HG03354 (cell line): Measurements from ENCODE around the gene RNF13.
"Not testable (repeated sequence)": the region's sequence is repeated elsewhere in the genome, so short reads cannot be mapped to it uniquely, and the experiment has no call there.

ENCODE experiments used
- ATAC-seq: cut with Tn5 transposase; IDR thresholded peaks from one replicate; pipeline ENCODE4 v1.9.1; 2021; ENCODE audit warnings: mild to moderate bottlenecking; ENCODE audit not compliant: unreplicated experiment, poor library complexity, severe bottlenecking

RNF13 gene

DNA sequence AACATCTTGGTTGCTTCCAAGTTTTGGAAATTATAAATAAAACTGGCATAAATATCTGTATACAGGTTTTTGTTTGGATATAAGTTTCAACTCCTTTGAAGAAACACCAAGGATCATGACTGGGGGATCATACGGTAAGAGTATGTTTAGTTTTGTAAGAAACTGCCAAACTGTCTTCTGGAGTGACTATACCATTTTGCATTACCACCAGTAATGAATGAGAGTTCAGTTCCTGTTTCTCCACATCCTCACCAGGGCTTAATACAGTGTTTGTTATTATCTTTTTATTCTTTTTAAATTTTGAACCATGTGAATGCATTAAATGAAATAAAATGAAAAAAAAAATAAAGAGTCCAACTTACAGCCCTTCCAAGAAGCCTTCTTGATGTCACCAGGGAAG is 17.0 kb upstream of the RNF13 start:
- ATAC-seq = no peak

DNA sequence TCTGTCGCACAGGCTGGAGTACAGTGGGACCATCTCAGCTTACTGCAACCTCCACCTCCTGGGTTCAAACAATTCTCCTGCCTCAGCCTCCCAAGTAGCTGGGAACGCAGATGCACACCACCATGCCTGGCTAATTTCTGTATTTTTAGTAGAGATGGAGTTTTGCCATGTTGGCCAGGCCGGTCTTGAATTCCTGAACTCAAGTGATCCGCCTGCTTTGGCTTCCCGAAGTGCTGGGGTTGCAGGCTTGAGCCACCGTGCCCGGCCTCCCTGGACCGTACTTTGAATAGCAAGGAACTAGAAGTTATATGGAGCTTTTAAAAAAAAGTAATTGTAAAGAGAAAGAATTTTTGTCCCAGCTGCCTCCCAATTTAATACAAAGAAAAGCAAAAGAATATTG is 12.3 kb upstream of the RNF13 start:
- no peak for ATAC-seq

DNA sequence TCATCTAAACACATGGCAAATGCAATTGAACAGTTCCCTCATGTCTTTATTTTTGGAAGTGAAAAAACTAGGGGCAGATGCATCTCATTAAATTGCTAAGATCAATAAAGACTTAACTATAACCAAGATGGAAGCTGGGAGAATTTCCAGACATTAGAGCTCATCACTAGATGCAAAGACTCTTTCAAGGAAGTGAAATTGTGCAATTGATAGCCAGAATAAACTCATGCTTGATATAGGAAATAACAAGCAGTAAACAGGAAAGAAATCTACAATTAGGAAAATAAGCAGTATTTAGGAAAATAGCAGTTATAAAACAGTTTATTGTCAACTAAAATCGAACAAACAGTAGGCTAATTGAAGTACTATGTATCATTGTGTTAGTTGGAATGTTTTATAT is 11.8 kb upstream of the RNF13 start:
- ATAC-seq = no peak

DNA sequence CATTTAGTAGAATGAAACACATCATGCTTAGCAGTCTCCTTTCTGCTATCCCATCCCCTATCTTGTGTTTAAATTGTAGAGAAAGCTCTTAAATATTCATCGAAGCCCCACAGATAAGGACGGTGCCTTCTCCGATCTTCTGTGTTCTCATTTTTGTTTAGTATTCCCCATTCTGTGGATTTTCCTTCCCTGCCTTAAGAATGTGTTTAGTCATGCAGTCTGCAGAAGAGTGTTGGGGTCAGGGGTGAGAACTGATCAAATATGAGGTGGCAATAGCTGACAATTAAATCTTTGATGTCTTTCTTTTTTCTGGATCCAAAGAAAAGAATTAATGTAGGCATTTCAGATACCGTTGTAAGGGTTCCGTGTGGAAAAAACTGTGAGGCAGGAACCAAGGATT is 11.4 kb upstream of the RNF13 start:
- ATAC-seq = no peak

DNA sequence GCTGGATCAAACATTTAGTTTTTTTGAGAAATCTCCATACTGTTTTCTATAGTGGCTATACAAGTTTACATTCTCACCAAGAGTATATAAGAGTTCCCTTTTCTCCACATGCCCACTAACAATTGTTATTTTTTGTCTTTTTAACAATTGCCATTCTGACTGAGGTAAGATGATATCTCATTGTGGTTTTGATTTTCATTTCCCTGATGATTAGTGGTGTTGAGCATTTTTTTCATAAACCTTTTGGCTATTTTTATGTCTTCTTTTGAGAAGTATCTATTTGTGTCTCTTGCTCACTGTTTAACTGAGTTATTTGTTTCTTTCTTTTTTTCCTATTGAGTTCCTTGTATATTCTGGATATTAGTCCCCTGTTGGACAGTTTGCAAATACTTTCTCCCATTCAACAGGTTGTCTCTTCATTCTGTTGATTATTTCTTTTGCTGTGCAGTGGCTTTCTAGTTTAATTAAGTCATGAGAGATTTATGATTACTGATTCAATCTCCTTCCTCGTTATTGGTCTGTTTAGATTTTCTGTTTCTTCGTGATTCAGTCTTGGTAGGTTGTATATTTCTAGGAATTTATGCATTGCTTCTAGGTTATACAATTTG is 6.7 kb upstream of the RNF13 start:
- ATAC-seq = no peak

- no peak for ATAC-seq
Measured at GRCh38 chr3:149808209-149808829, 4.7 kb upstream of the RNF13 start.

DNA sequence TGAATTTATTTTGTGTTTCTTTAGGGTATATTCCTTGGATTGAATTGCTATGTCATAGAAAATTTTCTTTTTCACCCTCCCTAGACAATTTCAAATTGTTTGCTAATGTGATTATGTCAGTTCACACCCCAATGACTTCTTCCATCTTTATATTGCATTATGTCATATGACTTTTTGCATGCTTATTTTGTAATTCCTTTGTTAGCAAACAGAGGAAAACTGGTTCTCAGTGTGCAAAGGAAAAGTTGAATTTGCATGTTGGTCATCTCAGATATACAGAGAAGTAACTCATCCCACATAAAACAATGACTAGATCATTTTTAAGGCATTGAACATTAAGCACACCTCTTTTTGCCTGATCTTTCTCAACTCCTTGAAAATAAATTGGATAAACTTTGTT is 3.3 kb upstream of the RNF13 start:
- no peak for ATAC-seq

DNA sequence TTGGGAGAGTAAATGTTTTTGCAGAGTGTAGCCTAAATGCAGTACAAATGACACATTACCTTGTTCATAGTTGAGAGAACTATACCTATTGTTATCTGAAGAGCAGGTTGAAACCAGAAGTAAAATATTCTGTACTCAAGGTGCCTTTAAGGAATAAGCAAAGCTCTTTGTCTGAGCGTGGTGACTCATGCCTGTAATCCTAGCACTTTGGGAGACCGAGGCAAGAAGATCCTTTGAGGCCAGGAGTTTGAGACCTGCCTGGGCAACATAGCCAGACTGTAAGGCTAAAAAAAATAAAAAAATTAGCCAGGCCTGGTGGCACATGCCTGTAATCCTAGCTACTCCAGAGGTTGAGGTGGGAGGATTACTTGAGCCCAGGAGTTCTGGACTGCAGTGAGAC is 2.2 kb upstream of the RNF13 start:
- ATAC-seq = no peak

DNA sequence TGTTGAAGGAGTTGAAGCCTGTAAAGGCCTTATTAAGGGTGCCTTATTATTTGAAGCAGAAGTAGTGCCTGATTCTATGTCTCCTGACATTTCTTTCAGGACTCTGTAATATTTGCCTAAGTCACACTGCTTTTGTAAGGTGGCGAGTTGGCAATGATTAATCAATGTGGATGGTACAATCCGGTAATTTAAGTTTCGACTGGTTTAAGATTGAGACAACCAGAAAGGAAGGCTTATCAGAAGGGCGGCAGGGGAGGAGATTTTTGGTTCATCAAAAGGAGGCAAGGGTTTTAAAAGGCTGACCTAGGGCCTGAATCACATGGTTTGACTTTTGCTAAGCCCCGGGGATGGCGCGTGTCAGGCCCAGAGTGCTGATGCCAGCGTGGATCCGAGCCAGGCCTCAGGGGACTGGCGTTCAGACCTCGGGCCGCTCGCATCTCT is 830 bp upstream of the RNF13 start:
- ATAC-seq = no peak

DNA sequence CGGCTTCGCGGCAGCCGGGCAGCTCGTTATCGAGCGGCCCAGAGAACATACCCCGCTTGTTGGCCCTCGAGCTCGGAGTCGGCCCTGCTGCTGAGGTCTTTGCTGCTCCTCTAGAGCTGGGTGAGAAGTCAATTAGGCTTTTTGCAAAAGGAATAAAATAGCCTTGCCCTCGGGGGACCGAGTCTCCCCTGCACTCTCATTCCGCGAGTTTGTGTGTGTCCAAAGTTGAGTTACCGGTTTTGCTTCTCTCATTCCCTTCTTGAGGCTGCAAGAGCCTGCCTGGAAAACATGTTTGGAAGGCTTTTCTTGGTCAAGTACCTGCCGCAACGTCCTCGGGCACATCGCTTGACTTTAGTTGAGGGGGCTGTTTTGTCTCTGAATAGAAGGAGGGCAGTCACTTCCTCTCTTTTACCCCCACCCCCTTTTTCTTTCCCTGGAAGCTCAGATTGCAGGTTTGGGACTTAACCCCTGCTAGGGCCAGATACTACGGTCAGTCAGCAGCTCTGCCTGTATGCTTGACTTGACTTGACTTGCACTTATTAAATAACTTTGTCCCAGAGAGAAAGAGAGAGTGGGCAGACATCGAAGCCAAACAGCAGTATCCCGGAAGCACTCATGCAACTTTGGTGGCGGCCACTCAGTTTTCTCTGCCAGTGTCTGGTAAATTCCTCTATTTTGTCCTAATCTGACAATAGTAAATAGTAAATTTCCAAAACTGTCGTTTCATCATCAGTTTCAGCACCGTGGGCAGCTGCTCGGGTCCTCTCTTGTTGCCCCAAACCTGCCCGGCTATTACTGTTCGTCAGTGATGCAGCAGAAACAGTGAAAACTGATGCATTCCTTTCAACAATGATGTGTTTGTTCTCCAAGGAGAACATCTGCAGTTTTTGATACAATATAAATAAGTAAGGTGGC is 609 bp downstream of the RNF13 start:
- ATAC-seq = peak; percentile 29

GRCh38 chr3:149815321-149815720 is 2.3 kb downstream of the RNF13 start:
- ATAC-seq = no peak

- no peak for ATAC-seq
Measured at GRCh38 chr3:149815728-149816127, 2.7 kb downstream of the RNF13 start.

GRCh38 chr3:149816311-149816710 is 3.3 kb downstream of the RNF13 start:
- ATAC-seq = no peak

DNA sequence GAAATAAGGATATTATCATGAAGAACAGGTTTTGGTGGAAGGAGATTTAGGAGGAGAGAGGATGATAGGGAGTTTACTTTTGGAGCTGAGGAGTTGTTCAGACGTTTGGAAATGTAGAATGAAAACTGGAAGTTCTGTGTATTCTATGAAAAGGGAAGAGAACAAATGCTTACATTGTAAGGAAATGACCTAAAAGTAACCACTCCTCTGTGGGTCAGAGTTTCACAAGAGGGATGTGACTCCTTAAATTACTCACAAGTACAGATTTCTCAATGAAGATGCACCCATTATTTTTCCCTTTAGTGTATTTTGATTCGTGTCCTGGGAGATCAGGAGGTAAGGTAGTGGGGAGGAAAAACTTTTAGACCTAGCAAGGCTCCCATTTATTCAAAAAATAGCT is 4.0 kb downstream of the RNF13 start:
- ATAC-seq = no peak

GRCh38 chr3:149819432-149819831 is 6.4 kb downstream of the RNF13 start:
- ATAC-seq = no peak

- ATAC-seq = no peak
Measured at GRCh38 chr3:149820183-149820582, 7.2 kb downstream of the RNF13 start.

DNA sequence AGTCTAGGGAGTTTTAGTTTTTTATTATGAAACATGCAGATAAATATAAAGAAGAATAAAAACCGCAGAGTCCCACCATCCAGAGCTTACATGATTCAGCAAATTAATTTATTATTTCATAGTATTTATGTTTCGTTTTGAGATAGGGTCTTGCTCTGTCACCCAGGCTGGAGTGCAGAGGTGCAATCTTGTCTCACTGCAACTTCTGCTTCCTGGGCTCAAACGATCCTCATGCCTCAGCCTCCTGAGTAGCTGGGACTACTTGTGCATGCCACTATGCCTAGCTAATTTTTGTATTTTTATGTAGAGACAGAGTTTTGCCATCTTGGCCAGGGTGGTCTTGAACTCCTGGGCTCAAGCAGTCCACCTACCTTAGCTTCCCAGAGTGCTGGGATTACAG is 13.6 kb downstream of the RNF13 start:
- no peak for ATAC-seq

DNA sequence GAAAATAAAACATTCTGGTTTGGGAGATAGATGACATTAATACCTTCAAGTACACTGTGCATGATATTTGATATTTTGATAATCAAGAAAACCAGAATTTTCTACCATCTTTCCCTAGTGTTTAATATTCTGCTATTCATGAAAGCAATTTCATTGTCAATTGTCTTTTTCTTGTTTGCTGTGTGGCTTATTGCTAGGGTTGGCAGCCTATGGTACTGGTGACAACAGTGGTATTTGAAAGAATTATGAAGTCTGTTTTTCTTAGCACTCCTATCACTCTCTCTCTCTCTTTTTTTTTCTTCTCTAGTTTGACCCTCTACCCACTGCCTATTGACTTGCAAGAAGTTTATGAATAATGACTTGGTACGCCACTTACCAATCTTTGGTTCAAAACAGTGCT is 15.4 kb downstream of the RNF13 start:
- no peak for ATAC-seq

GRCh38 chr3:149829631-149830030 is 16.6 kb downstream of the RNF13 start:
- not testable (repeated sequence) for ATAC-seq

DNA sequence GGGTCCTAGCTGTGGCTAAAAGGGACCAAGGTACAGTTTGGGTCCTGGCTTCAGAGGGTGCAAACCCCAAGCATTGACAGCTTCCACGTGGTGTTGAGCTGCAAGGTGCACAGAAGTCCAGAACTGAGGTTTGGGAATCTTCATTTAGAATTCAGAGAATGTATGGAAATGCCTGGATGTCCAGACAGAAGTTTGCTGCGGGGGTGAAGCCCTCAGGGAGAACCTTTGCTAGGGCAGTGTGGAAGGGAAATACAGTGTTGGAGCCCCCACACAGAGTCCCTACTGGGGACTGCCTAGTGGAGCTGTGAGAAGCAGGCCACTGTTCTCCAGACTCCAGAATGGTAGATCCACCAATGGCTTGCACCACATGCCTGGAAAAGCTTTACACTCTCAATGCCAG is 17.9 kb downstream of the RNF13 start:
- ATAC-seq = no peak

GRCh38 chr3:149831321-149831720 is 18.3 kb downstream of the RNF13 start:
- no peak for ATAC-seq
